ENCODE data around the gene C2CD2L.
"Not testable (repeated sequence)": the region's sequence is repeated elsewhere in the genome, so short reads cannot be mapped to it uniquely, and the experiment has no call there.

C2CD2L gene

DNA sequence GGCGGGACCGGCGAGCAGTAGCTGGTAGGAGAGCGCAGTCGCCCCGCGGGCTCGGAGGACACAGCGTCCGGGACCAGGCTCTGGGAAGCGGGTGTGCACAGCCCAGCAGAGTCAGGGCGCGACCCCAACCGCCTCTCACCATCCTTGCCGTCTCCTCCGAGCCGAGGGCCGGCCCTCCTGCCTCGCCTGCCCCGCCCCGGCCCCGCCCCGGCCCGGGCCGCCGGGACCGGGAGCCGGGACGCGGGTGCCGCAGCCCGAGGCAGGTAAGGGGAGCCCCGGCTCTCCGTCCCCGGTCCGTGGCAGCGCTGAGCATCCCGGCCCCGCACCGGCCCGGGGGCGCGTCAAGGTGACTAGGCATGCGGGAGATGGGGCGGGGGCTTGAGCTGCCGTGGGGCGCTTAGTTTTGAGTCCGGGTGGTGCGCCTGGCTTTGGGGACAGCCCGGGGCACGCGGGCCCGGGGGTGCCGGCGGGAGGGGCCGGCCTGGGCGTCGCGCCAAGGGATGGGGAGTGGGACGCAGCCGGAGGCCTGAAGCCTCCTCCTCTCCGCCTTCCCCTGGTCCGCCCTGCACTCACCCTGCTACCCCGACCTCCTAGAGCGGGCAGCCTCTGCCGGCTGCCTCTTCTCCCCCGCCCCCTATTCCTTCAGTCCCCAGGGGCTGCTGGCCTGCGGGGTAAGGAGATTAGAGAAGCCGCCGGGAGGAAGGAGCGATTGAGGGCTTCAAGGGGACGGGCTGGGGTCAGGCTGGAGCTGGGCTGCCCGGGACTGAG lies 42.1 kb downstream of the C2CD2L start, which contains the start of gene ABCG4:
ABCG4 (plus strand) TSS at position 35 of the 768 bp plus-strand sequence. CDS start 914 bp downstream, outside the sequence.
- in situ Hi-C loops (cut with MboI; ENCODE audit: low sequenced_read_pairs) = no loop called here

DNA sequence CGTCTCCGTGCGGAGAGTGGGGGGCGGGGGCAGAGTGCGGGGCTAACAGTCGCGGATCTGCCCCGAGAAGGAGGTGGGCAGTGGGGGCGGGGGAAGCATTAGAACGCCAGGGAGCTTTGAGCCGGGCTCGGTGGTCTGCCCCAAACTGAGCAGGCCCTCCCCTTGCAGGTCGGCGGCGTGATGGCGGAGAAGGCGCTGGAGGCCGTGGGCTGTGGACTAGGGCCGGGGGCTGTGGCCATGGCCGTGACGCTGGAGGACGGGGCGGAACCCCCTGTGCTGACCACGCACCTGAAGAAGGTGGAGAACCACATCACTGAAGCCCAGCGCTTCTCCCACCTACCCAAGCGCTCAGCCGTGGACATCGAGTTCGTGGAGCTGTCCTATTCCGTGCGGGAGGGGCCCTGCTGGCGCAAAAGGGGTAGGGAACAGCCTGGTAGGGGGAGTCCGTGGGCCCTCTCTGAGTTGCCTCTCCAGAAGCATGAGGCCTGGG lies 42.7 kb downstream of the C2CD2L start:
- in situ Hi-C loops (cut with MboI; ENCODE audit: low sequenced_read_pairs) = no loop called here

DNA sequence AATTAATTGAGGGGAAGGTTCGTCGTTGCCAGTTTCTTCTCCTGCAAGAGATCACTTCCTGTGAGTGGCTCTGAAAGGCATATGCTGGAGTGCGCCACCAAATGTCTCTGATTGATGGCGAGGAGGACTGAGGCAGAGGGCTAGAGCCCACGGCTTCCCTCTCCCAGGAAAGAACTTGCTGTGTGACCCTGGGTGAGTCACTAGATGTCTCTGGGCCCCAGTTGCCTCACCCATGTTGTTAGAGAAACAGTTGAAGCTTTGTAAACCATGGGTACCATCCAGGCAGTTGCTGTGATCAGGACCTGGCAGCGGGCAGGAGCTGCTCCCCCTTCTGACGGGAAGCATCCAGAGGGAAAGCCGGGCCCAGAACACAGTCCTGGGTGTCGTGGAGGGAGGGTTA lies 44.9 kb downstream of the C2CD2L start:
- in situ Hi-C loops (cut with MboI; ENCODE audit: low sequenced_read_pairs) = no loop called here

- in situ Hi-C loops (cut with MboI; ENCODE audit: low sequenced_read_pairs) = no loop called here
Measured at GRCh38 chr11:119152604-119153003, 45.5 kb downstream of the C2CD2L start.

DNA sequence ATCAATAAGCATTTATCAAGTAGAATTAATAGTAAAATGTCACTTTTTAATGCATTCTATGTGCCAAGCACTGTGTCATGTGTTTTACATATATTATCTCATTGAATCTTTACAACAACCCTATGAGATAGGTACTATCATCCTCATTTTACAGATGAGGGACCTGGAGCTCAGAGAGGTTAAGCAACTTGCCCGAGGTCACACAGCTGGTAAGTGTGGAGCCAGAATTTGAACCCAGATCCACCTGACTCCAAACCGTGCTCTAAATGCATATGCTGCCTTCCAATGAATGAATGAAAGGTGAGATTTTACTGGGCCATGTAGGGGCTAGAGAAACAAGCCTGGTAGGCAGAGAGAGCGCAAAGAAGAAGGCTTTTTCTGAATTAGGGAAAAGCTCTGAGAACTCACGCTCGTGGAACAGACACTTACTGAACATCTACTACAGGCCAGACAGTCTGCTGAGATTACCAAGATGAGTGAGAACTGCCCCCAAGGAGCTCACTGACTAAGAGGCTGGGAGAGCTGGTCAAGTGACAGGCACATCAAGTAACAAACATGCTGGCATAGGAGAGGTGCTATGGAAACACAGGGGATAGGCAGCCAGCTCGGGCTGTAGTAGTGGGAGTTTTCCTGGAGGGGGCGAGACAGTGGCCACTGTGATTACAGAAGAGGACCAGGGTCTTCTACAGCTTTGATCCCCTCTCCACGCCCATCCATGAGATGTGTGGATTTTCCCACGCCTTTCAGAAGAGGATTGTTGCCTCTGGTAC lies 46.1 kb downstream of the C2CD2L start:
- in situ Hi-C loops (cut with MboI; ENCODE audit: low sequenced_read_pairs) = no loop called here

DNA sequence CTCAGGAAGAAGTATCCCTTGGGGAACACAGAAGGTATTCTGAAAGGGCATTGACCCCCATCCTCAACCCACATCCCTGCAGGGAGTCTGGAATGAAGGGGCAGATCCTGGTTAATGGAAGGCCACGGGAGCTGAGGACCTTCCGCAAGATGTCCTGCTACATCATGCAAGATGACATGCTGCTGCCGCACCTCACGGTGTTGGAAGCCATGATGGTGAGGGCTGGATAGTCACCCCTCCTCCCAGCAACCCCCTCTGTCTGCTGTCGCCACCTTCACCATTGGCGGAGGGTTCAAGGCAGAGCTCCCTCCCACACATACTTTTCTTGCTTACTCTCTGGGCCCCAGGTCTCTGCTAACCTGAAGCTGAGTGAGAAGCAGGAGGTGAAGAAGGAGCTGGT lies 47.0 kb downstream of the C2CD2L start:
- in situ Hi-C loops (cut with MboI; ENCODE audit: low sequenced_read_pairs) = no loop called here

DNA sequence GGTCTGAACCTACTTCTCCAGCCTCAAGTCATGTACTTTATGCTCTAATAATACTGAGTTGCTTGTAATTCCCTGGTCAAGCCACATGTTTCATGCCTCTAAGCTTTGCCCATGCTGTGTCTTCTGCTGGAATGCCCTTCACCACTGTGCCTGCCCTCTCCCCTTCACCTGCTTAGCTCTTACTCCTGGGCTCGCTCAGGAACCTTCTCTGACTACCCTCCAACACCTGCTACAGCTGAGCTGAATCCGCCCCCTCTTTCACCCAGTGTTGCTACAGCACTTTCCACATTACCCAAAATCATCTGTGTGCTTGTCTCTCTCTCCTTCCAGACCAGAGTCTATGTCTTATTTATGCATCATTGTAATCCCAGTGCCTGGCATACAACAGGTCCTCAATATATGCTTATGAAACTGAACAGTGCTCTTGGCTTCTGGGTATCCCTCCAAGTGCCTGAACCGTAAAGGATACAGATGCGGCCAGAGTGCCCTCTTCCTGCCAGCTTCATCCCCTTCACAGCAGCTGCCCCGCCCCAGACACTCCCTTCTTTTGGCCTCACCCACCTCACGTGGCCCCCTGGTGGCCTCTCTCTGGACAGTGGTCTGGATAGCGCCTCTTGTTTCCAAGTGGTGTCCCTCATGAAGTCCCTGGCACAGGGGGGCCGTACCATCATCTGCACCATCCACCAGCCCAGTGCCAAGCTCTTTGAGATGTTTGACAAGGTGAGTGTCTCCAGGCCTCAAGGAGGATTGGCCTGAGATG lies 48.8 kb downstream of the C2CD2L start:
- in situ Hi-C loops (cut with MboI; ENCODE audit: low sequenced_read_pairs) = no loop called here

DNA sequence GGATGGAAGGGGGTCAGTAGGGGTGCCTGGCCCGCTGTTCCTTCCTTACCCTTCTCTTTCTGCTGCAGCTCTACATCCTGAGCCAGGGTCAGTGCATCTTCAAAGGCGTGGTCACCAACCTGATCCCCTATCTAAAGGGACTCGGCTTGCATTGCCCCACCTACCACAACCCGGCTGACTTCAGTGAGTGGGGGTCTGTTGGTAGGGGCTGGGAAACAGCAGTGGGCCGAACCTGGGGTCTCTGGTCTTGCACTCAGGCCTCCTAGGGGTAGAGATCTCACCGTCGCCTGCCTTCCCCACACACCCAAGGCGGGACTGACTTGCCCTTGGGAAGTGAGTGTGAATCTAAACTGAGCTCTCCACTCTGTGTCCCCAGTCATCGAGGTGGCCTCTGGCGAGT lies 49.4 kb downstream of the C2CD2L start:
- in situ Hi-C loops (cut with MboI; ENCODE audit: low sequenced_read_pairs) = no loop called here

DNA sequence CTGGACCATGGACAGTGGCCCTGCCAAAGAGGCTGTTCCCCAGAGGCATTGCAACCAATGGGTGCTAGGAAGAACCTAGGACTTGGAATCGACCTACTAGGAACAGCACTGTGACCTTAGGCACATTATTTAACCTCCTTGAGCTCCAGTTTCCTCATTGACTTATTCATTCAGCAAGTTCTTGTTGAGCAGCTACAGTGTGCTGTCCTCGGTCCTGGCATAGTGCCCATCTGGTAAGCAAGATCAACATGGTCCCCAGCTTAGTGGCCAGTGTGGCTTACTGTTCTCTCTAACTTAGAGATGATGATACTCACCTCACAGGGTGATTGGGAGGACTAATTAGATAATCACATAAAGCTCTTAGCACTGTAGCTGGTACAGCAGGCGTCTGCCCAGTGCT lies 49.9 kb downstream of the C2CD2L start:
- in situ Hi-C loops (cut with MboI; ENCODE audit: low sequenced_read_pairs) = no loop called here

DNA sequence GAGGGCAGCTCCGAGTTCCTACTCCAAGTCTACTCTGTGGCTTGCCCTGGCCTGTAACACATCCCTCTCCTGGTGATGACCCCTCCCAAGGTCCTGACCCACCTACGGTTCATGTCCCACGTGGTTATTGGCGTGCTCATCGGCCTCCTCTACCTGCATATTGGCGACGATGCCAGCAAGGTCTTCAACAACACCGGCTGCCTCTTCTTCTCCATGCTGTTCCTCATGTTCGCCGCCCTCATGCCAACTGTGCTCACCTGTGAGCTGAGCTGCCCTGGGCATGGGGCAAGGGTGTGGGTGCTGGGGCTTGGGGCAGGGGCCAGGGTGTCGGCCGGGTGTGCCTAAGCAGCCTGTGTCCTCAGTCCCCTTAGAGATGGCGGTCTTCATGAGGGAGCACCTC lies 51.3 kb downstream of the C2CD2L start:
- in situ Hi-C loops (cut with MboI; ENCODE audit: low sequenced_read_pairs) = no loop called here

DNA sequence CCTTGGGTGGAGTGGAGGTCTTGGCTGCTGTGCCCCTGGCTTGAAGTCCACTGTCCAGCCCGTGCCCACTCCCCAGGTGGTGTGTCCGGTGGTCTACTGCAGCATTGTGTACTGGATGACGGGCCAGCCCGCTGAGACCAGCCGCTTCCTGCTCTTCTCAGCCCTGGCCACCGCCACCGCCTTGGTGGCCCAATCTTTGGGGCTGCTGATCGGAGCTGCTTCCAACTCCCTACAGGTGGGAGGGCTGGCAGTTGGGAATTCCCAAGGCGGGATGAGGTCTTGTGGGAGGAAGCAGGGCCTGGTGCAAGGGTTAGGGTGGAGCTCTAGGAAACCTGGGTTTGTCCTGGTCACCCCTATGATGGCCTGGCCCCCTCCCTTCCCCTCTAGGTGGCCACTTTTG lies 53.0 kb downstream of the C2CD2L start:
- in situ Hi-C loops (cut with MboI; ENCODE audit: low sequenced_read_pairs) = no loop called here

GRCh38 chr11:119161871-119162270 lies 54.7 kb downstream of the C2CD2L start:
- in situ Hi-C loops (cut with MboI; ENCODE audit: low sequenced_read_pairs) = no loop called here

- in situ Hi-C loops (cut with MboI; ENCODE audit: low sequenced_read_pairs) = no loop called here
Measured at GRCh38 chr11:119166368-119167076, 59.4 kb downstream of the C2CD2L start.

DNA sequence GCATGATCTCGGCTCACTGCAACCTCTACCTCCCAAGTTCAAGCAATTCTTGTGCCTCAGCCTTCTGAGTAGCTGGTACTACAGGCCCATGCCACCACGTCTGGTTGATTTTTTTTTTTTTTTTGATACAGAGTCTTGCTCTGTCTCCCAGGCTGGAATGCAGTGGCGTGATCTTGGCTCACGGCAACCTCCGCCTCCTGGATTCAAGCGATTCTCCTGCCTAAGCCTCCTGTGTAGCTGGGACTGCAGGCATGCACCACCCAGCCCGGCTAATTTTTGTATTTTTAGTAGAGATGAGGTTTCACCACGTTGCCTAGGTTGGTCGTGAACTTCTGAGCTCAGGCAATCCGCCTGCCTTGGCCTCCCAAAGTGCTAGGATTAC lies 59.9 kb downstream of the C2CD2L start:
- in situ Hi-C loops (cut with MboI; ENCODE audit: low sequenced_read_pairs) = not testable (repeated sequence)

GRCh38 chr11:119167933-119168332 lies 60.8 kb downstream of the C2CD2L start:
- in situ Hi-C loops (cut with MboI; ENCODE audit: low sequenced_read_pairs) = no loop called here
